ENCODE measurements around the gene RPL36.

- no peak for TF ChIP-seq POLR2A (IDR thresholded peaks at IDR 0.05; ENCODE audit: borderline replicate concordance, extremely low read depth, insufficient read depth, insufficient read length)
- TF ChIP-seq RAD21 (IDR thresholded peaks at IDR 0.05; ENCODE audit: low read depth) = no peak
- TF ChIP-seq REST (IDR thresholded peaks at IDR 0.05; ENCODE audit: low read depth) = no peak
- no peak for TF ChIP-seq POLR2AphosphoS5 (IDR thresholded peaks at IDR 0.05; ENCODE audit: low read depth, low read length)
- TF ChIP-seq, protein P1, sequence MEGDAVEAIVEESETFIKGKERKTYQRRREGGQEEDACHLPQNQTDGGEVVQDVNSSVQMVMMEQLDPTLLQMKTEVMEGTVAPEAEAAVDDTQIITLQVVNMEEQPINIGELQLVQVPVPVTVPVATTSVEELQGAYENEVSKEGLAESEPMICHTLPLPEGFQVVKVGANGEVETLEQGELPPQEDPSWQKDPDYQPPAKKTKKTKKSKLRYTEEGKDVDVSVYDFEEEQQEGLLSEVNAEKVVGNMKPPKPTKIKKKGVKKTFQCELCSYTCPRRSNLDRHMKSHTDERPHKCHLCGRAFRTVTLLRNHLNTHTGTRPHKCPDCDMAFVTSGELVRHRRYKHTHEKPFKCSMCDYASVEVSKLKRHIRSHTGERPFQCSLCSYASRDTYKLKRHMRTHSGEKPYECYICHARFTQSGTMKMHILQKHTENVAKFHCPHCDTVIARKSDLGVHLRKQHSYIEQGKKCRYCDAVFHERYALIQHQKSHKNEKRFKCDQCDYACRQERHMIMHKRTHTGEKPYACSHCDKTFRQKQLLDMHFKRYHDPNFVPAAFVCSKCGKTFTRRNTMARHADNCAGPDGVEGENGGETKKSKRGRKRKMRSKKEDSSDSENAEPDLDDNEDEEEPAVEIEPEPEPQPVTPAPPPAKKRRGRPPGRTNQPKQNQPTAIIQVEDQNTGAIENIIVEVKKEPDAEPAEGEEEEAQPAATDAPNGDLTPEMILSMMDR (IDR thresholded peaks at IDR 0.05 in 2 of 3, conservative IDR thresholded peaks at IDR 0.05 in 1 of 3; ENCODE audit: borderline replicate concordance in 1 of 3, insufficient read depth in 1 of 3, low read depth in 2 of 3, low read length in 2 of 3) = no peak
- TF ChIP-seq ATF3 (IDR thresholded peaks at IDR 0.05) = no peak
- TF ChIP-seq SRF (IDR thresholded peaks at IDR 0.05; ENCODE audit: low read depth) = no peak
- no peak for TF ChIP-seq EZH2phosphoT487 (IDR thresholded peaks at IDR 0.05; ENCODE audit: borderline replicate concordance)
- TF ChIP-seq CEBPB (IDR thresholded peaks at IDR 0.05; ENCODE audit: low read depth) = no peak
- no peak for TF ChIP-seq SP1 (IDR thresholded peaks at IDR 0.05; ENCODE audit: low read depth)
- no peak for TF ChIP-seq EGR1 (IDR thresholded peaks at IDR 0.05; ENCODE audit: low read depth)
Observed at GRCh38 chr19:5666921-5667610, 23.0 kb upstream of the RPL36 start.

All from HCT116 (cell line).